ENCODE measurements around the gene SCN10A.

SCN10A gene

GRCh38 chr3:38763569-38763968 lies 52.4 kb downstream of the SCN10A start:
- DNase-seq: no peak

DNA sequence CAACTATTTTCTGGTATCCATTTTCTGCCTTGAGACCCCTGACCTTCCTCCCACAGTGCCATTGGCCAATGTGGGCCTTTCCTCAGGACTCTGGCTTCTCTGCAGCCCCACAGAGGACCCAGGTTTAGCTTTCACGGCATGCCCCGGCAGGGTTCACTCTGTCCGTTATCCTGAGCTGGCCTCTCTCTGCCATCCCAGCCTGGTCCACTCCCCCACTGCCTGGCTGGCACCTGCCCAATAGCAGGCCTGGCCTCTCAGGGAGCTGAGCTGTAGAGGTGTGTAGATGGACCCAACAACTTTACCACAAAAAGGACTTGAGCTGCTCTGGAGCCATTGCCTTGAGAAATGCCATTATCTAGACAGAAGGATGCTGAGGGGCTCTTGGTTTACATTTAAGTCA lies 57.5 kb downstream of the SCN10A start:
- DNase-seq: no peak

DNA sequence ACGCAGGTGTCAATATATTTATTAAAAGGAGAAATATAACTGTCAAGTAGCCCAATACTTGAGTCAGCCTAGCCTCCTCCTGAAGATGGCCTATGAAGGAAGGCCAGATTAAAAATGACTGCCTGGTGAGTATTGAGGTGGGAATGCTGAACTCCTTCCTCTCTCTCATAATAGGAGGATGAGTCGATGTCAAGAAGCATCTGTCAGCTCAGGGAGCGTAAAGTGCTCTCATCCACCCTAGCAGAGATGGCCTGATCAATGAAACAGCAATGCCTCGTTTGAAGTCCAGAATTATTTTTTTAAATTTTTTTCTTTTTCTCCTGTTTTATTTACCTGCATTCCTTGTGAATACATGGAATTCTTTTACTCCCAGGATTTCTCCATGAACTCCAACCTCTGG lies 58.3 kb downstream of the SCN10A start:
- DNase-seq: no peak

DNA sequence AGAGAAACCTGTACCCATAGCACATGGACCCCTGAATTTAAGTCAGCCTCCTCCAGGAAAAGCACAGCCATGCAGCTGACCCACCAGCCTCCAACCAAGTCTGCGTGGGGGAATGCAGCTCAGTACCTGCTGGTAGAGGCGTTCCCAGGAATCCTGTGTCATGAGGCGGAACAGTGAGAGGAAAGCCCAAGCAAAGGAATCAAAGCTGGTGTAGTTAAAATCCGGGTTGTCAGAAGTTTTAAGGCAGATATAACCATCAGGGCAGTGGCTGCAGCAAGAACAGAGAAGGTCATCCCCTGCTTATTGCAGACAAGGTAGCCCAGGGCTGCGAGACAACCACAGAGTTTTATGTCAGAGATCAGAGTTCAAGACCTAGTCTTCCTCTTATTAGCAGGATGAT lies 59.1 kb downstream of the SCN10A start:
- no peak for DNase-seq

- DNase-seq: no peak
These were observed 60.9 kb downstream of the SCN10A start for GRCh38 chr3:38755130-38755529.

DNA sequence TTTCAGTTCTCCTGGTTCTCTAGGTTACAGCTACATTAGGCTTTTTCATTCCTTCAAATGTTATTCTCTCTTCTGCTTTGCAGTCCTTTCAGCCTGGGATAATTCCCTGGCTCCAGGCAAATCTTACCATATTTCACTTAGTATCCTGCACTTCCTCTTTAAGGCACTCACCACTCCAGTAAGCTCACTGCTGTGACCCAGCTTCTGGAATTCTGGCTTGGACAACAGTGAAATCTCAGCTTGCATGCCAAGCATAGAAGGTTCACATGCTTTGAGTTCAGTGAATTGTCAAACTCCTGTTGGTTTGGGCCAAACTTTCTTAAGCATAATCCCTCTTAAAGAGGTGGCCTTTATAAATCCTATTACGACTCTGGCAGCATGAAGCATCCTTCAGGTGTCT lies 69.4 kb downstream of the SCN10A start:
- DNase-seq: no peak

- DNase-seq: no peak
These were observed 73.0 kb downstream of the SCN10A start for GRCh38 chr3:38743043-38743442.

DNA sequence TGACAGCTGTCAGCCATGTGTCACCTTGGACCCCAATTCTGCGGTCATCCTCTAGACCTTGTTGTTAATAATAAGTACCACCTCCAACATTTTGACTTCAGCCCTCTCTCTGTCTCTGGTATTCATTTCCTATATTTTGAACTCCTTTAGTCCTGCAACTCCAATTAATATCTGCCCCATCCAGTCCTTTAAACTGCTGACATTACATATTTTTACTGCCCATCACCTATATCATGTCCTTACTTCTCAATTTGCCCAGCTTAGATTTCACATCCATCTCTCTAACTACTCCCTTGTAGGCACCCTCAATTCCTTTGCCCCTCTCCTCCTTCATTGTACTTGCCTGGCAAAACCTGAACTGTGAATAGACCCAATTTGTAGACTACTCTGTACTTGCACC lies 73.5 kb downstream of the SCN10A start:
- DNase-seq: no peak

GRCh38 chr3:38740537-38740936 lies 75.5 kb downstream of the SCN10A start:
- no peak for DNase-seq

DNA sequence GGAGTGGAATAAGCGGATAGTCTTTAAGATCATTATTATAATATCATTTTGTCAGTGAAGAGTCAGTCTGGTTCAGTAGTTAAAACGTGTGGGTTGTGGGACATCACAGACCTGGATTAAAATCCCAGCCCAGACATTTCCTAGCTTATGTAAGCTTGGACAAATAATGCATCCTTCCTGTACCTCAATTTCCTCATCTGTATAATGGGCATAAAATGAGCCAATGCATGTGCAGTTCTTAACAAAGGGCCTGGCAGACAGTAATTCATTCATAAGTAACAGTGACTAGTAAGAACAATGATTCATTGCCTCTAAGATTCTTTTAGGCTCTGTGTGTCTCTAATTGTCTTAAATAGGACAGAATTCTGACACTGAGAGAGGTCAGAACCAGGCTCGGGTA lies 76.1 kb downstream of the SCN10A start:
- no peak for DNase-seq

DNA sequence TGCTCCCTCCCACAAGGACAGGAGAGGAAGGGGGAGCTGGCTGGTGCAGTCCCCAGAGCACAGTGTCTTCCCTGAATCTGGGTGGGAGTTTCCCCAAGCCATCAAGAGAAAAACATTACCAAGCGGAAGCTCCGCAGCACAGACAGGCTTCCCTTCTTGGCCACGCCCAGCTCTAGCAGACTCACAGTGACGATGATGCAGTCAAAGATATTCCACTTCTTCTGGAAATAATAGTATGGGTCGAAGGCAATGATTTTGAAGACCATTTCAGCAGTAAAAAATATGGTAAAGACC lies 76.7 kb downstream of the SCN10A start:
- no peak for DNase-seq

- DNase-seq: no peak
These were observed 77.2 kb downstream of the SCN10A start for GRCh38 chr3:38738630-38739395.

DNA sequence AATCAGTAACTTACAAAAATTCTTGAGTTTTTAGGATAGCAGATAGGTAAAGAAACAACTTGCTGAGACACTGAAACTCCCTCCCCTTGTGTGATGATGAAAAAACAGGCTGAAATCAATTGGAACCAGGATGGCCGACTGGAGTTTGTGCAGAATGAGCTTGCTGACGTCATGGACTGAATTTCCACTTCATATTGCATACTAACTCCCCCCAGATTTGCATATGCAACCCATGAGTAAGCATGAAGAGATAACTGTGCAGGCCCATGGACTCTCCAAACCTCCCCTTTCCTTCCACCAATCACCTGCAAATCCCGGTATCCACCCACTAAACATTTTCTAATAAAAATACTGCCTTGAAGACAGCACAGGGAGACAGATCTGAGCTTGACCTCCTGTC lies 84.5 kb downstream of the SCN10A start:
- no peak for DNase-seq

GRCh38 chr3:38730281-38730680 lies 85.7 kb downstream of the SCN10A start:
- no peak for DNase-seq

- no peak for DNase-seq
These were observed 88.0 kb downstream of the SCN10A start for GRCh38 chr3:38728008-38728407.

DNA sequence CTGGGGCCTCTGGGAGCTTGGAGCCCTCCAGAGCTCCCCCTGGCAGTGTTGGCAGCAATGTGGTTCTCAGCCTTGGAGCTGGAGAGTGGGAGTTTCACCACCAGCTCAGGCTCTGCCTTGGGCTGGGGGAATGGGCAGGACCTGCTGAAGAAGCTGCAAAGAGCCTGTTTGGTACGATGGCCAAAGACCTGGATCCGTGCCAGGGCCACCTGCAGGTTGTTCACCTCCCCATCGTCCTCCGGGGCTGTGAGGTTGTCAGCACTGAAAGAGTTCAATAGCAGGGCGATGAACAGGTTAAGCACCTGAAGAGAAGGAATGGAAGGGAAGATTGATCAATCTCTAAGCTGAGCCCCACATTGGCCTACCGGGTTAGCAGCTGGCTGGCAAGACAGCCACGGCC lies 89.3 kb downstream of the SCN10A start:
- no peak for DNase-seq

DNA sequence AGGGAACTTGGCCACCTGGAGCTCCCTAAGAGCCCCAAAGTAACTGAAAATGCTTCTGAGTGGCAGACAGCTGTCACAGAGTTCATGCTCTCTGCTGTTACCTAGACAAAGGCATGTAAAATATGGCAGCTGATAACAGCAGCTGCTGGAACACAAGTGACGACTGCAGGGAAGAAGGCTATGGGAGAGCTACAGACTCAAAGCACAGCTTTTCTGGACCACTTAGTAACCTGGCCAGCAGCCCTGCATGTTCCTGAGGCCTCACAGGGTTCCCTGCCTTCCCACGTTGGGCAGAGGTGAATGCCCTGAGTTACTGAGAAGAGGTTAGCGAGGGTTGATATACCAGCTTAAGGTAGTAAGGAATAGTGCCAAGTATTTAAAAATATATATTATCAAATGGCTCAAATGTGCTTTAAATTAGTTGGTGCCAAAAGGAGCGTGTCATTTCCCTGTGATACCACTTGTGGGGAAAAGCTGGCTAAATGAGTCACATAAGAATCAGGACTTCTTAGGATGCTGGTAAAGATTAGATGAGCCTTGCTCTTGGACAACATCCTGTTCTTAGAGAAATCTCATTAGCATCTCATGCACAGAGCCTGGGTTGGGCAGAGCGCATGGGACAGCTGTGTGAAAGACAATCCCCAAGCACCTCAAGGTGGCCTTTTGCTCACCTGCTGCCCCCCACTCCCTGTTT lies 90.1 kb downstream of the SCN10A start:
- no peak for DNase-seq

- DNase-seq: no peak
These were observed 91.7 kb downstream of the SCN10A start for GRCh38 chr3:38724392-38724736.

GRCh38 chr3:38723569-38724391 lies 92.2 kb downstream of the SCN10A start:
- DNase-seq: no peak

GRCh38 chr3:38722781-38723568 lies 93.0 kb downstream of the SCN10A start:
- DNase-seq: no peak

GRCh38 chr3:38721207-38721772 lies 94.7 kb downstream of the SCN10A start:
- DNase-seq: no peak

DNA sequence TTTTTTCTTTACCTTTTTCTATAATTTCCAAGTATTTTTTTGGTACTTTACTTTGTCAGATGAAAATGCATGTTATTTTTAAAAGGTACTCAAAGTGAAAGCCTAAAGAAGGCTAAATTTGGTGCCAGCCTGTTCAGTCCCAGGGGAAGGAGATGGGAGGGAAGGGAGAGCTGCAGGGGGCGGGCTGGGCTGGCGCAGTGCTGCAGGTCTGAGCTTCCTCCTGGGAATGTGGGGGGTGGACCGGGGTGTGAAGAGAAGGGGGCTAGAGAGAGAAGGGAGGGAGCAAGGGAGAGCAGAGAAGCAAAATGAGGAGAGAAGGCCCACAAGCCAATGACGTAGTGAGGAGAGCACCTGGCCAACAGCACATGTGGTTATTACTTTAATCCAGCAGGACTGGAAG lies 95.6 kb downstream of the SCN10A start:
- DNase-seq: no peak

All from DMS153 (cell line).